Stimulated activated CD4-positive, alpha-beta T cell treated with anti-CD3 and anti-CD28 coated beads, Interleukin-1b, Interleukin-23, amount 100 ng/mL, for 4 hours (primary cell): ENCODE results near the gene ATP8A1.

Experiments used
- DNase-seq, 2 donors: peaks; one replicate each; pipeline ENCODE4 v3.0.0-alpha.2; 2020; ENCODE audit warnings: low read depth in 2 of 2

The ATP8A1 gene

GRCh38 chr4:42570221-42570620 lies 86.7 kb downstream of the ATP8A1 start:
- DNase-seq: no peak

GRCh38 chr4:42568610-42569207 lies 88.2 kb downstream of the ATP8A1 start:
- DNase-seq: peak; percentile 14 to 54

DNA sequence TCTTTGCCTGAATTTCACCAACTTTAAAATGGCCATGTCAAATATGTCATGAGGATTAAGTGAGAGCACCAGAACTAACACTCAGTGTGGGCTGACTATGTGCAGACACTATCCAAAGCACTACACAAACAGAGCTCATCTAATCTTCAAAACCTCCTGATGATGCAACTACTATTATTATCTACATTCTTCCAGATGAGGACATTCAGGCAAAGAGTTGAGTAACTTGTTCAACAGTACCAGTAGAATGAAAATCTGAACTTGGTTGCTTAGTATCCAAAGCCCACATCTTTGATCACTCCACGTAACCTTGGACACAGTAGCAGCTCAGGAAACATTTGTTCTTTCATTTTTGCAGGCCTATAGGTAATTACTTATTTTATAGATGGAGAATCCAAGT lies 90.1 kb downstream of the ATP8A1 start:
- no peak for DNase-seq

DNA sequence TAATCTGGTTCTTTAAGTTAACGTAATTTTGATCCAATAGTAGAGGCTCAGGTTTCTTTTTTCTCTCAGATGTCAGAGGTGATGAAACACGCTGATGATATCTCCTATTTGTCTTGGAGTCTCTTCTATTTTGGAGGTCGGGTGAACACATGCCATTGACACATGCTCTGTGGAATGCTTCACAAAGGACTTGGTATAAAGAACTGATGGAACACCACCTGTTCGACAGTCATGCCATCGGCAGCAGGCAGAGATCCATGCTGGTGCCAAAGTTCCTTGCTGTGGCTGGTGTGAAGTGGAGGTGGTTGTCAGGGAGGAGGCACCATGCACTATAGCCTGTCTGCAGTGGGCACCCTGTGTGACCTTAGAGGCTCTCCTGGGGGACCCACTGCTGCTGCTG lies 94.9 kb downstream of the ATP8A1 start:
- no peak for DNase-seq

DNA sequence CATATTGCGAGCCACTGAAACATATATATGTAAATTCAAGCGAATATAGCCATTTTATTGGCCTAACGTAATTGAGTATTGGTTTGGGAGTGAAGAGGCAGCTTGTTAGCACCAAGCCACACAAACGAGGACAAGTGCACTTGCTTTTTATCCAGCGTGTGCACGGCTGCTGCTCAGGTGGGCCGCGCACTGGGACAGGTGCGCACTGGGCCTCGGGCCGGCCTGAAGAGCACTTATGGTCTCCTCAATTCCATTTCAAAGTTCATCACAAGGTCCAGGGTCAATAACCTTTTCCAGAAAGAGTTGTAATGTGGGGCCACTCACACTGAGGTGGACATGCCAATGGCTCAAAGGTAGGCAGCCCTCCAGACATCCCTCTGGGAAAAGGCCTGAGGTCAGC lies 95.9 kb downstream of the ATP8A1 start:
- no peak for DNase-seq

DNA sequence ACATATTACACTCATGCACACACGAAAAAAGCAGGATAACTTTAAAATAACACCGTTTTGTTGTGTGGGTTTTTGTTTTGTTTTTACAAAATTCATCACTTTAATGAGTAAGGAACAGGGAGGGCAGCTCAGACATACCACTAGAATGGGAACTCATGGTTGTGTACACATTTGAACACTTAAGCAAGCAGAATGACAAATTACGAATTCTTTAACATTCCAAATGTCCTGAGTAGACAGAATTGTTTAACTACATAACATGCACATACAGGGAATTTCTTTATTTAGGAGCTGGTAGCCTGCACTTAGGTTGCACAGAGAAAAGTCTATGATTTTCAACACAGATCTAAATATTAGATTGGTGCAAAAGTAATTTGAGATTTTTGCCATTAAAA lies 96.4 kb downstream of the ATP8A1 start:
- no peak for DNase-seq

- no peak for DNase-seq
Measured at GRCh38 chr4:42558156-42558555, 98.7 kb downstream of the ATP8A1 start.

DNA sequence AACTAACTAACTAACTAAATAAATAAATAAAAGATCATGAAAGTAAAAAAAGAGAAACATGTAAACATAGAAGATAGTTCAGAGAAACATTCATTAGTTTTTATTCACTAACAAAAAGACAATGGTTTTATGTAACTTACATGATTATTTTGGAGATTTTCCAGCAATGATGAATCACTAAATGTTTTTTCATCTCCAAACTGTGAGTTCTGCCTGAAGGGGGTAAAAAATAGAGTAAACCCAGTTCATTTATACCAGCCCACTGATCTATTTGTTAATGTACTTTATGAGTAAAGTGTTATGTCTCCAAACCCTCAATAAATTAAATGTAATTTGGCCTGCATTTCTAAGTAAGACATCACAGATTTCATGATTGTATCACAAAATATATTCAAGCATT lies 101.1 kb downstream of the ATP8A1 start:
- DNase-seq: no peak

DNA sequence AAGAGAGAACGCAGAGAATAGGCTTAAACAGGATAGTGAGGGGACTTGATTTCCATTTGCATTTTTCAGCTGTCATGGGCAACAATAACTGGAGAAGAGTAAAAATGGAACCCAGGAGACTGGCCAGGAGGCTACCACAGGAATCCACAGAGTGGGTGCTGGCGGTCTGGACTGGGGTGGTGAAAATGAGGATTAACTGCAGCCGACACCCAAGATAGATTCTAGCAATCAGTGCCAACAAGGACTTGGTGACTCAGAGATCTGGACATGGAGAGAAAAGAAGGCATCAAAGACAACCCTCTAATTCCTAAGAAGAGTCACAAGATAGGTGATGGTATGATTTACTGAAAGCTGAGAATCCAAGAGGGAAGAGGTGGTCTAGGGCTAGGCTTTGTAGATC lies 102.8 kb downstream of the ATP8A1 start:
- no peak for DNase-seq

GRCh38 chr4:42549896-42550295 lies 107.0 kb downstream of the ATP8A1 start:
- DNase-seq: no peak

DNA sequence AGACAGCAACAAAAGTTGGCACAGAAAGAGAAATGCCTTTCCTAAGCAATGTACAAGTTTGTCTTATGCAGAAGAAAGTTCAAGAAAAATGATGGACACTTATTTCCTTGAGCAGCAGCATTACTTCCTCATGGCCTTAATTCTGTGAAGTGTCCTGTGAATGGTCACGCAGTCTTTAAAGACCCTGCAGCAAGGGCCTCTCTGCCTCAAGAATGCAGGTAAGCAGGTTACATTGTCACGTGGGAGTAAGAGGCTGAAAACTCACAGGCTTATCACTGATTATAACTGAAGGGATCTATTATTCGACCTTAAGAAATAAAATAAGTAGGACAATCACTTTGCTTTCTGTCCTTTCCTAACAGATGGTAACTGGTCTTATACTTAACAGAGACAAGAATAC lies 109.1 kb downstream of the ATP8A1 start:
- DNase-seq: no peak

- DNase-seq: no peak
Measured at GRCh38 chr4:42543762-42544161, 113.1 kb downstream of the ATP8A1 start.

DNA sequence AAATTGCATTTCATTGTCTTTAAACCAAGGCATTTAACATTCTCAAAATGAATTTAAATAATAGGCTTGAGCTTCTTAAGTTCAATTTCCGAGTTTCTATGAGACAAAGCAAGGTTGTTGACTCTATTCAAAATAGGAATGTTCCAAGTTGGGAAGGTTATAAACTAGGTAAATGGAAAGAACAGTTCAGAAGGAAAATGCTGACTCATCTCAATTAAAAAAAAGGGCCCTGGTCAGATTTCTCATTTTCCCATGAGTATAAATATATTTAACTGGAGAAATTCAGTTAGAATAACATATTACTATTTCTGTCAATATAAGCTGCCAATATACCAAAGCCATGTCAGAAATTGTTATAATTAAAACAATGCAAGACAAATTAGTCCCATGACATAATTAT lies 113.8 kb downstream of the ATP8A1 start:
- no peak for DNase-seq

- no peak for DNase-seq
Measured at GRCh38 chr4:42541647-42542046, 115.3 kb downstream of the ATP8A1 start.

DNA sequence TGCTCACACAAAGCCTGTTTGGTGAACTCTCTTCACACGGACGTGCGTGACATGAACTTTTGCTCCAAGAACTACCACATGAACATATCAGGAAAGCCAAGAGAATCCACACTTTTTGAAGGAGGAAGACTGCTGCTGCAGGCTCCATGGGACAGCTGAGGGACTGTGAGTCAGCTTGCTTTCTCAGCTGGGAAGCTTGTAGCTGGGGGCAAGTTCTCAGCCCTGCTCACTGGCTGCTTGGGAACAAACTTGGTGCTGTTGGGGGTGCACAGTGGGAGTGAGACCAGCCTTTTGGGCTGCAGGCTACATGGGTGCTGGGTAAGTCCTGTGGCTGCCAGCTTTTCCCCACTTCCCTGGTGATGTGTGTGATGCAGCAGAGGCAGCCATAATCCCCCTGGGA lies 123.9 kb downstream of the ATP8A1 start:
- no peak for DNase-seq

DNA sequence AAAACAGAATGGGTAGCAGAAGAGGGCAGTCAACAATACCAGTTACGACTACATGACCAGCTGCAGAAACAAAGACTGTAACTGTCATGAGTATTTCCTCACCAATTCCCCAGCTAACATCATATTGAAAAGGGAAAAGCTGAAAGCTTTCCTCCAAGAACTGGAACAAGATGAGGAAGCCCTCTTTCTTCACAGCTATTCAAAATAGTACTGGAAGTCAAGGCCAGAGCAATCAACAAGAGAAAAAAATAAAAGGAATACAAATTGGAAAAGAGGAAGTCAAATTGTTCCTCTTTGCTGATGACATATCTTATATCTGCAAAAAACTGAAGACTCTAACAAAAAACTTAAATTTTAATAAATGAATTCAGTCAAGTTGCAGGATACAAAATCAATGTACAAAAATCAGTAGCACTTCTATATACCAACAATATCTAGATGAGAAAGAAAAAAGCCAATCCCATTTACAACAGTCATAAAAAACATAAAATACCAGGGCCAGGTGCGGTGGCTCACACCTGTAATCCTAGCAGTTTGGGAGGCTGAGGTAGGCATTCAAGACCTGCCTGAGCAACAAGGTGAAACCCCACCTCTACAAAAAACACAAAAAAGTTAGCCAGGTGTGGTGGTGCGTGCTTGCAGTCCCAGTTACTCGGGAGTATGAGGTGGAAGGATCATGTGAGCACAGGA lies 125.4 kb downstream of the ATP8A1 start:
- no peak for DNase-seq

DNA sequence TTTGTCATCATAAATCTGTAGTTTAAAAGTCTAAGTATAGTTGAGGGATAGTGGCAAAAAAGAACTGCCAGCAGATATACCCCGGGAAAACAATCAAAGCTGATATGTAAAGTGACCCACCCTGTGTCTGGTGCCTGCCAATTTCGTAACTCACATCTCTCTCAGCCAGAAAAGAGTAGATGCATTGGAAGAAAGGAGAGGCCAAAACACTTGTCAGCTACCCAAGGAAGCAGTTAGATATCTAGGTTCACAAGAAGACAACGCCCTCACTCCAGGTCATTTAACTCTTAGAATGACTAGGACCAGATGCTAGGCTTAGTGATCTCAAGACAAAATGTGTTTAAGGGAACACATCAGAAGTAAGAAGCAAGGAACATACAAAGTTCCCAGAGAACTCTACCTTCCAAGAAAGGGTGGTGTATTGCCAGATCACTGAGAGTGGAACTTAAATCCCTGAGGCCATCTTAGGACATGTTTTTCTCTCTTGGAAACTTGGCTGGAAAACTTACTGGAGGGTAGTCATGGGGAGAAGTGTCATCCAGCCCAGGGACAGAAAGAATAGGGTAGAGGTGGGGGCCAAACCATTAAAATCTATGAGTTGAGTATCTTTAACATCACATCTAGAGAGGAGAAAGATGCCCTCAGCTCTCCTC lies 133.7 kb downstream of the ATP8A1 start:
- DNase-seq: no peak

GRCh38 chr4:42519803-42520417 lies 137.0 kb downstream of the ATP8A1 start:
- peak in 1 of 2 donors; percentile 34 for DNase-seq

GRCh38 chr4:42515156-42515884 lies 141.6 kb downstream of the ATP8A1 start:
- no peak for DNase-seq

DNA sequence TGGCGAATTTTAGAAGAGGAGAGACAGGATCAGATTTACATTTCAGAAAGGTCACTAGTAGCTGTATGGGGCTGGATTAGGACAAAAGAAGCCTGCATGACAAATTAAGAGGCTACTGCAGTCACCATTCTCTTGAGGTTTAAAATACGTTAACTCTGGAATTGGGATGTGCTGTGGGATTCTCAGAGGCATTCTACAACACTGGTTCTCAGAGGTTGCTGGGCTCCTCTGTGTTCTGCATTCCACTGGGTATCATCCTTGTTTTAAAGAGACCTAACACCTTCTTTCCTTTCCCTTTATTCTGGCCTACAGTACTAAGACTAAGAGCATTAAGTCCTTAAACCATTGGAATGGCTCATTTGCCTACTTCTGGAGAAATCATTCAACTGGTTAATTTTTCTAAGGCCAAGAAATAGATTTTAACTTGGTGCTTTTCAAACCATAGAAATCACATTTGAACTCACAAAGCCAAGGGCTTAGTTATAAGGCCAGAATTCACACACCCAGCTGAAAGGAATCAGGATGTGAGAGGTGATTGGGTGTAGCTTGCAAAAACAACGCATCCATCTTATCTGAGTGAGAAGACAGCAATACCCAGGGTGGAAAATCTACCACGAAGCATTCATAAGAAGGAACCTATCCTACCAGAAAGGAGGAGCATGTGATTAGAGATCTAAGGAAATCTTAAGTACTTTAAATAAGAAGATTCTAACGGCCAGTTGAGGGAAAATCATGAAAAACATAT lies 143.0 kb downstream of the ATP8A1 start:
- DNase-seq: no peak

GRCh38 chr4:42512226-42512625 lies 144.7 kb downstream of the ATP8A1 start:
- DNase-seq: no peak

DNA sequence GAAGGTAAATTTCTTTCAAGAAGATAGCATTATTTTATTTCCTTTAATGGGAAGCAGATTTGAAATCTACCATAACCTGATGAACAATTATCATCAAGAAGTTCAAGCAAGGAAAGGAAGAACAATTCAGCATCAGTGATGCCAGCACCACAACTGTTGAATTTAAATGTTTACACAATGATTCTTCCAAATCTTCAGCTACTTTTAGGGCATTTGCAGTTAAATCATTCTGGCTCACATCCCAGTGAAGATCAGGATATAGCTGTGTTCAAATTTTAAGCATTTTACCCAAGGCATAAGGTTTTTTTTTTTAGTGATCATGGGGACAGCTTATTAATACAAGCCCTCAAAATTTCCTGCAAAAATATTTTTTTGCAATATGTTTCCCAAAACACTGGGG lies 146.7 kb downstream of the ATP8A1 start:
- DNase-seq: no peak
